Measurements from ENCODE around the gene KPRP. TPM values are rescaled to one million over a fixed set of nuclear protein-coding genes. Genes with fewer than 3 reads are reported as not detected.

Gene KPRP
- total and polyA plus RNA-seq, 2 experiments from 2014 or later: not detected

DNA sequence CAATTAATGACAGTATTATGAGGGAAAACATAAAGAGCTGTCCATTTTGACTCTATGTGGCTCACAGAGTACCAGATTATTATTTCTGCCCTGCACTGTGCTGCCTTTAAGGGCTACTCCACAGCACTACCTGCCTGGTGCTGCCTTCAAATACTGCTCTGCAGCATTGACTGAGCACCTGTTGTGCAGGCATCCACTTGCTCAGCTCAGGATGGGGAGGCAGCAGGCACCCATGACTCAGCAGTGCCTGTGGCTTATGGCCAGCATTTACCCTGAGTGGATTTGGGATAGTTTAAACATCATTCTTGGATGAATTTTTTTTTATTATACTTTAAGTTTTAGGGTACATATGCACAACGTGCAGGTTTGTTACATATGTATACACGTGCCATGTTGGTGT lies 953 bp upstream of the KPRP start:
- Histone ChIP-seq H3F3A (replicated peaks; ENCODE audit: low read depth) (no peaks in the 10 kb centered on the region), H3K4me3 (no peak overlapping the region), H3K9me2 (ENCODE audit: insufficient read depth) (0 out of 2 replicates have a peak, but pooled peaks cover 5% of the 10 kb centered on the region), H3K4me1 (ENCODE audit: insufficient read depth) (no peaks in the 10 kb centered on the region; the same call in 1 of the 2 replicates), H2AFZ (no peak overlapping the region), H3K36me3 (ENCODE audit: insufficient read depth) (no peaks in the 10 kb centered on the region), H3K79me2 (replicated peaks; ENCODE audit: insufficient read depth) (no peaks in the 10 kb centered on the region), H3K27me3 (ENCODE audit: insufficient read depth) (no peaks in the 10 kb centered on the region), H3K4me2 (no peak overlapping the region), H4K20me1 (replicated peaks; ENCODE audit: insufficient read depth) (no peaks in the 10 kb centered on the region; the same call in 1 of the 2 replicates), H3K27ac (ENCODE audit: low read depth) (no peak overlapping the region)
- H3K27ac Mint-ChIP-seq: no peak overlapping the region
- peaks cover 2% of the 10 kb centered on the region for H3K27me3 Mint-ChIP-seq (ENCODE audit: insufficient read depth, low read depth, poor library complexity)
- H3K36me3 Mint-ChIP-seq (ENCODE audit: low read depth): no peaks in the 10 kb centered on the region
- H3K9me3 Mint-ChIP-seq: no peaks in the 10 kb centered on the region; the same call in 2 of the 3 replicates
- TF ChIP-seq, protein P1, sequence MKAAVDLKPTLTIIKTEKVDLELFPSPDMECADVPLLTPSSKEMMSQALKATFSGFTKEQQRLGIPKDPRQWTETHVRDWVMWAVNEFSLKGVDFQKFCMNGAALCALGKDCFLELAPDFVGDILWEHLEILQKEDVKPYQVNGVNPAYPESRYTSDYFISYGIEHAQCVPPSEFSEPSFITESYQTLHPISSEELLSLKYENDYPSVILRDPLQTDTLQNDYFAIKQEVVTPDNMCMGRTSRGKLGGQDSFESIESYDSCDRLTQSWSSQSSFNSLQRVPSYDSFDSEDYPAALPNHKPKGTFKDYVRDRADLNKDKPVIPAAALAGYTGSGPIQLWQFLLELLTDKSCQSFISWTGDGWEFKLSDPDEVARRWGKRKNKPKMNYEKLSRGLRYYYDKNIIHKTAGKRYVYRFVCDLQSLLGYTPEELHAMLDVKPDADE (IDR thresholded peaks at IDR 0.05): no peak
- TF ChIP-seq, protein P2, sequence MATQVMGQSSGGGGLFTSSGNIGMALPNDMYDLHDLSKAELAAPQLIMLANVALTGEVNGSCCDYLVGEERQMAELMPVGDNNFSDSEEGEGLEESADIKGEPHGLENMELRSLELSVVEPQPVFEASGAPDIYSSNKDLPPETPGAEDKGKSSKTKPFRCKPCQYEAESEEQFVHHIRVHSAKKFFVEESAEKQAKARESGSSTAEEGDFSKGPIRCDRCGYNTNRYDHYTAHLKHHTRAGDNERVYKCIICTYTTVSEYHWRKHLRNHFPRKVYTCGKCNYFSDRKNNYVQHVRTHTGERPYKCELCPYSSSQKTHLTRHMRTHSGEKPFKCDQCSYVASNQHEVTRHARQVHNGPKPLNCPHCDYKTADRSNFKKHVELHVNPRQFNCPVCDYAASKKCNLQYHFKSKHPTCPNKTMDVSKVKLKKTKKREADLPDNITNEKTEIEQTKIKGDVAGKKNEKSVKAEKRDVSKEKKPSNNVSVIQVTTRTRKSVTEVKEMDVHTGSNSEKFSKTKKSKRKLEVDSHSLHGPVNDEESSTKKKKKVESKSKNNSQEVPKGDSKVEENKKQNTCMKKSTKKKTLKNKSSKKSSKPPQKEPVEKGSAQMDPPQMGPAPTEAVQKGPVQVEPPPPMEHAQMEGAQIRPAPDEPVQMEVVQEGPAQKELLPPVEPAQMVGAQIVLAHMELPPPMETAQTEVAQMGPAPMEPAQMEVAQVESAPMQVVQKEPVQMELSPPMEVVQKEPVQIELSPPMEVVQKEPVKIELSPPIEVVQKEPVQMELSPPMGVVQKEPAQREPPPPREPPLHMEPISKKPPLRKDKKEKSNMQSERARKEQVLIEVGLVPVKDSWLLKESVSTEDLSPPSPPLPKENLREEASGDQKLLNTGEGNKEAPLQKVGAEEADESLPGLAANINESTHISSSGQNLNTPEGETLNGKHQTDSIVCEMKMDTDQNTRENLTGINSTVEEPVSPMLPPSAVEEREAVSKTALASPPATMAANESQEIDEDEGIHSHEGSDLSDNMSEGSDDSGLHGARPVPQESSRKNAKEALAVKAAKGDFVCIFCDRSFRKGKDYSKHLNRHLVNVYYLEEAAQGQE (IDR thresholded peaks at IDR 0.05; ENCODE audit: unreplicated experiment): no peak
- TF ChIP-seq POLR2AphosphoS5 (IDR thresholded peaks at IDR 0.05; ENCODE audit: low read depth) (no peak), JUNB (IDR thresholded peaks at IDR 0.05; ENCODE audit: unreplicated experiment) (no peak), EZH2phosphoT487 (IDR thresholded peaks at IDR 0.05; ENCODE audit: unreplicated experiment) (no peak), NANOG (IDR thresholded peaks at IDR 0.05; ENCODE audit: borderline replicate concordance) (no peak), CREB1 (CRISPR knock-in tag; IDR thresholded peaks at IDR 0.05; ENCODE audit: low read depth) (no peak), EZH2 (IDR thresholded peaks at IDR 0.05; ENCODE audit: low read depth, unreplicated experiment) (no peak), ZNF114 (CRISPR knock-in tag; IDR thresholded peaks at IDR 0.05) (no peak), ZNF331 (CRISPR knock-in tag; IDR thresholded peaks at IDR 0.05; ENCODE audit: low read depth) (no peak), STAT1 (IDR thresholded peaks at IDR 0.05; ENCODE audit: unreplicated experiment) (no peak)
- TF ChIP-seq, protein P3, sequence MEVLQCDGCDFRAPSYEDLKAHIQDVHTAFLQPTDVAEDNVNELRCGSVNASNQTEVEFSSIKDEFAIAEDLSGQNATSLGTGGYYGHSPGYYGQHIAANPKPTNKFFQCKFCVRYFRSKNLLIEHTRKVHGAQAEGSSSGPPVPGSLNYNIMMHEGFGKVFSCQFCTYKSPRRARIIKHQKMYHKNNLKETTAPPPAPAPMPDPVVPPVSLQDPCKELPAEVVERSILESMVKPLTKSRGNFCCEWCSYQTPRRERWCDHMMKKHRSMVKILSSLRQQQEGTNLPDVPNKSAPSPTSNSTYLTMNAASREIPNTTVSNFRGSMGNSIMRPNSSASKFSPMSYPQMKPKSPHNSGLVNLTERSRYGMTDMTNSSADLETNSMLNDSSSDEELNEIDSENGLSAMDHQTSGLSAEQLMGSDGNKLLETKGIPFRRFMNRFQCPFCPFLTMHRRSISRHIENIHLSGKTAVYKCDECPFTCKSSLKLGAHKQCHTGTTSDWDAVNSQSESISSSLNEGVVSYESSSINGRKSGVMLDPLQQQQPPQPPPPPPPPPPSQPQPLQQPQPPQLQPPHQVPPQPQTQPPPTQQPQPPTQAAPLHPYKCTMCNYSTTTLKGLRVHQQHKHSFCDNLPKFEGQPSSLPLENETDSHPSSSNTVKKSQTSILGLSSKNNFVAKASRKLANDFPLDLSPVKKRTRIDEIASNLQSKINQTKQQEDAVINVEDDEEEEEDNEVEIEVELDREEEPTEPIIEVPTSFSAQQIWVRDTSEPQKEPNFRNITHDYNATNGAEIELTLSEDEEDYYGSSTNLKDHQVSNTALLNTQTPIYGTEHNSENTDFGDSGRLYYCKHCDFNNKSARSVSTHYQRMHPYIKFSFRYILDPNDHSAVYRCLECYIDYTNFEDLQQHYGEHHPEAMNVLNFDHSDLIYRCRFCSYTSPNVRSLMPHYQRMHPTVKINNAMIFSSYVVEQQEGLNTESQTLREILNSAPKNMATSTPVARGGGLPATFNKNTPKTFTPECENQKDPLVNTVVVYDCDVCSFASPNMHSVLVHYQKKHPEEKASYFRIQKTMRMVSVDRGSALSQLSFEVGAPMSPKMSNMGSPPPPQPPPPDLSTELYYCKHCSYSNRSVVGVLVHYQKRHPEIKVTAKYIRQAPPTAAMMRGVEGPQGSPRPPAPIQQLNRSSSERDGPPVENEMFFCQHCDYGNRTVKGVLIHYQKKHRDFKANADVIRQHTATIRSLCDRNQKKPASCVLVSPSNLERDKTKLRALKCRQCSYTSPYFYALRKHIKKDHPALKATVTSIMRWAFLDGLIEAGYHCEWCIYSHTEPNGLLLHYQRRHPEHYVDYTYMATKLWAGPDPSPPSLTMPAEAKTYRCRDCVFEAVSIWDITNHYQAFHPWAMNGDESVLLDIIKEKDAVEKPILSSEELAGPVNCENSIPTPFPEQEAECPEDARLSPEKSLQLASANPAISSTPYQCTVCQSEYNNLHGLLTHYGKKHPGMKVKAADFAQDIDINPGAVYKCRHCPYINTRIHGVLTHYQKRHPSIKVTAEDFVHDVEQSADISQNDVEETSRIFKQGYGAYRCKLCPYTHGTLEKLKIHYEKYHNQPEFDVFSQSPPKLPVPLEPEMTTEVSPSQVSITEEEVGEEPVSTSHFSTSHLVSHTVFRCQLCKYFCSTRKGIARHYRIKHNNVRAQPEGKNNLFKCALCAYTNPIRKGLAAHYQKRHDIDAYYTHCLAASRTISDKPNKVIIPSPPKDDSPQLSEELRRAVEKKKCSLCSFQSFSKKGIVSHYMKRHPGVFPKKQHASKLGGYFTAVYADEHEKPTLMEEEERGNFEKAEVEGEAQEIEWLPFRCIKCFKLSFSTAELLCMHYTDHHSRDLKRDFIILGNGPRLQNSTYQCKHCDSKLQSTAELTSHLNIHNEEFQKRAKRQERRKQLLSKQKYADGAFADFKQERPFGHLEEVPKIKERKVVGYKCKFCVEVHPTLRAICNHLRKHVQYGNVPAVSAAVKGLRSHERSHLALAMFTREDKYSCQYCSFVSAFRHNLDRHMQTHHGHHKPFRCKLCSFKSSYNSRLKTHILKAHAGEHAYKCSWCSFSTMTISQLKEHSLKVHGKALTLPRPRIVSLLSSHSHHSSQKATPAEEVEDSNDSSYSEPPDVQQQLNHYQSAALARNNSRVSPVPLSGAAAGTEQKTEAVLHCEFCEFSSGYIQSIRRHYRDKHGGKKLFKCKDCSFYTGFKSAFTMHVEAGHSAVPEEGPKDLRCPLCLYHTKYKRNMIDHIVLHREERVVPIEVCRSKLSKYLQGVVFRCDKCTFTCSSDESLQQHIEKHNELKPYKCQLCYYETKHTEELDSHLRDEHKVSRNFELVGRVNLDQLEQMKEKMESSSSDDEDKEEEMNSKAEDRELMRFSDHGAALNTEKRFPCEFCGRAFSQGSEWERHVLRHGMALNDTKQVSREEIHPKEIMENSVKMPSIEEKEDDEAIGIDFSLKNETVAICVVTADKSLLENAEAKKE (CRISPR knock-in tag; IDR thresholded peaks at IDR 0.05): no peak
- TF ChIP-seq, protein P4, sequence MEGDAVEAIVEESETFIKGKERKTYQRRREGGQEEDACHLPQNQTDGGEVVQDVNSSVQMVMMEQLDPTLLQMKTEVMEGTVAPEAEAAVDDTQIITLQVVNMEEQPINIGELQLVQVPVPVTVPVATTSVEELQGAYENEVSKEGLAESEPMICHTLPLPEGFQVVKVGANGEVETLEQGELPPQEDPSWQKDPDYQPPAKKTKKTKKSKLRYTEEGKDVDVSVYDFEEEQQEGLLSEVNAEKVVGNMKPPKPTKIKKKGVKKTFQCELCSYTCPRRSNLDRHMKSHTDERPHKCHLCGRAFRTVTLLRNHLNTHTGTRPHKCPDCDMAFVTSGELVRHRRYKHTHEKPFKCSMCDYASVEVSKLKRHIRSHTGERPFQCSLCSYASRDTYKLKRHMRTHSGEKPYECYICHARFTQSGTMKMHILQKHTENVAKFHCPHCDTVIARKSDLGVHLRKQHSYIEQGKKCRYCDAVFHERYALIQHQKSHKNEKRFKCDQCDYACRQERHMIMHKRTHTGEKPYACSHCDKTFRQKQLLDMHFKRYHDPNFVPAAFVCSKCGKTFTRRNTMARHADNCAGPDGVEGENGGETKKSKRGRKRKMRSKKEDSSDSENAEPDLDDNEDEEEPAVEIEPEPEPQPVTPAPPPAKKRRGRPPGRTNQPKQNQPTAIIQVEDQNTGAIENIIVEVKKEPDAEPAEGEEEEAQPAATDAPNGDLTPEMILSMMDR (conservative IDR thresholded peaks at IDR 0.05; ENCODE audit: low read depth in 2 of 2): no peak
- DNase-seq (ENCODE audit: low spot score) (no peak), ATAC-seq (peak; percentile 82)
- peaks cover 15% of the 10 kb centered on the region; the same call in 2 of the 3 replicates for H3K4me1 Mint-ChIP-seq
- no peak overlapping the region for H3K4me3 Mint-ChIP-seq

Data from GM23338 (cell line).